Astrocyte (in vitro differentiated cells and primary cell): ENCODE results near the gene SCLY. TPM values are rescaled to one million over a fixed set of nuclear protein-coding genes. Genes with fewer than 3 reads are reported as not detected.

ENCODE experiments used
- DNase-seq: peaks from one replicate; pipeline ENCODE4 v3.0.0-alpha.2; 2010; ENCODE audit warnings: low read depth
- FAIRE-seq: peaks from 2 replicates; lab custom pipeline; 2011; peaks lifted over from hg19 to GRCh38; lab: Jason Lieb, UNC
- H2AFZ ChIP-seq: 2 replicates; pipeline ENCODE4 v1.6.0; 2012; ENCODE audit warnings: low read depth, low read length, inconsistent platforms
- H3K27ac ChIP-seq: 2 replicates; pipeline ENCODE4 v1.5.1; 2011; ENCODE audit warnings: low read depth, low read length, inconsistent platforms
- H3K27me3 ChIP-seq: 2 replicates; pipeline ENCODE4 v1.6.0; 2011; ENCODE audit warnings: low read length, inconsistent platforms; ENCODE audit not compliant: insufficient read depth
- H3K36me3 ChIP-seq: 2 replicates; pipeline ENCODE4 v1.5.1; 2011; ENCODE audit warnings: low read length, inconsistent platforms; ENCODE audit not compliant: insufficient read depth
- H3K4me1 ChIP-seq: 2 replicates; pipeline ENCODE4 v1.5.1; 2011; ENCODE audit warnings: low read length, inconsistent platforms; ENCODE audit not compliant: insufficient read depth
- H3K4me2 ChIP-seq: 2 replicates; pipeline ENCODE4 v1.6.0; 2012; ENCODE audit warnings: low read length, inconsistent platforms
- H3K4me3 ChIP-seq: 2 replicates; pipeline ENCODE4 v1.5.1; 2011; ENCODE audit warnings: low read depth, mild to moderate bottlenecking, low read length, inconsistent platforms; ENCODE audit not compliant: insufficient read depth
- H3K79me2 ChIP-seq: 2 replicates; pipeline ENCODE4 v1.6.0; 2012; ENCODE audit warnings: mild to moderate bottlenecking, low read length, inconsistent platforms; ENCODE audit not compliant: insufficient read depth
- H3K9ac ChIP-seq: 2 replicates; pipeline ENCODE4 v1.6.0; 2012; ENCODE audit warnings: mild to moderate bottlenecking, low read length, inconsistent platforms
- H3K9me3 ChIP-seq: 2 replicates; pipeline ENCODE4 v1.5.1; 2012; ENCODE audit warnings: low read depth, mild to moderate bottlenecking, low read length, inconsistent platforms; ENCODE audit not compliant: insufficient read depth
- H4K20me1 ChIP-seq: 2 replicates; pipeline ENCODE4 v1.6.0; 2012; ENCODE audit warnings: low read length, inconsistent platforms; ENCODE audit not compliant: insufficient read depth
- H3K27ac Mint-ChIP-seq: one replicate; pipeline ENCODE4 v1.8.0; 2021; ENCODE audit warnings: mild to moderate bottlenecking, mixed read lengths; ENCODE audit not compliant: unreplicated experiment
- H3K27me3 Mint-ChIP-seq: one replicate; pipeline ENCODE4 v1.8.0; 2021; ENCODE audit warnings: low read depth, mixed read lengths; ENCODE audit not compliant: unreplicated experiment
- H3K36me3 Mint-ChIP-seq: one replicate; pipeline ENCODE4 v1.8.0; 2021; ENCODE audit warnings: low read depth, mixed read lengths; ENCODE audit not compliant: unreplicated experiment
- H3K4me1 Mint-ChIP-seq: one replicate; pipeline ENCODE4 v1.8.0; 2021; ENCODE audit warnings: low read depth, mixed read lengths; ENCODE audit not compliant: unreplicated experiment
- H3K4me3 Mint-ChIP-seq: one replicate; pipeline ENCODE4 v1.8.0; 2021; ENCODE audit warnings: mild to moderate bottlenecking, moderate library complexity, mixed read lengths; ENCODE audit not compliant: unreplicated experiment
- H3K9me3 Mint-ChIP-seq: one replicate; pipeline ENCODE4 v1.8.0; 2021; ENCODE audit warnings: mild to moderate bottlenecking, mixed read lengths; ENCODE audit not compliant: unreplicated experiment
- CTCF ChIP-seq: IDR thresholded peaks from 2 replicates; pipeline ENCODE4 v1.5.1; 2011; ENCODE audit warnings: low read depth, mild to moderate bottlenecking, inconsistent platforms, low read length, moderate library complexity; ENCODE audit not compliant: insufficient read depth
- EZH2 ChIP-seq: IDR thresholded peaks from 2 replicates; pipeline ENCODE4 v1.6.1; 2012; ENCODE audit warnings: mild to moderate bottlenecking, low read length, inconsistent platforms; ENCODE audit not compliant: insufficient read depth
- total RNA-seq: library from RNA; stranded (reverse); gene quantifications from 2 replicates; pipeline ENCODE4 v1.2.1, GENCODE V29; 2021

Gene SCLY
- total RNA-seq, 1 donor from 2014 or later = 15.4 TPM

GRCh38 chr2:238120463-238121298, 59.9 kb downstream of the SCLY start:
- H3K9ac ChIP-seq = no peak overlapping the region
- peaks cover 4% of the 10 kb centered on the region for H3K9me3 ChIP-seq
- Mint-ChIP-seq H3K27ac (no peak overlapping the region), H3K4me3 (no peak overlapping the region), H3K9me3 (peaks cover 2% of the 10 kb centered on the region), H3K36me3 (peaks cover 2% of the 10 kb centered on the region), H3K4me1 (no peaks in the 10 kb centered on the region), H3K27me3 (peaks cover 24% of the 10 kb centered on the region)
- DNase-seq = no peak
- H3K4me1 ChIP-seq = peaks cover 3% of the 10 kb centered on the region
- no peak for FAIRE-seq
- H3K4me3 ChIP-seq = no peak overlapping the region
- no peak overlapping the region for H3K4me2 ChIP-seq
- peaks cover 5% of the 10 kb centered on the region for H3K27me3 ChIP-seq
- no peak overlapping the region for H2AFZ ChIP-seq
- no peak overlapping the region for H3K27ac ChIP-seq
- no peaks in the 10 kb centered on the region for H3K36me3 ChIP-seq
- no peaks in the 10 kb centered on the region for H3K79me2 ChIP-seq
- TF ChIP-seq CTCF (no peak), EZH2 (no peak)
- no peaks in the 10 kb centered on the region for H4K20me1 ChIP-seq

GRCh38 chr2:238121511-238122286, 60.9 kb downstream of the SCLY start:
- Histone ChIP-seq H3K9ac (no peak overlapping the region), H3K36me3 (no peaks in the 10 kb centered on the region), H3K79me2 (no peaks in the 10 kb centered on the region), H4K20me1 (no peaks in the 10 kb centered on the region), H2AFZ (no peak overlapping the region), H3K4me1 (peaks cover 3% of the 10 kb centered on the region), H3K27ac (no peak overlapping the region), H3K27me3 (peaks cover 5% of the 10 kb centered on the region), H3K4me3 (no peak overlapping the region), H3K9me3 (peaks cover 4% of the 10 kb centered on the region), H3K4me2 (no peak overlapping the region)
- H3K27me3 Mint-ChIP-seq = peaks cover 17% of the 10 kb centered on the region
- no peak for TF ChIP-seq CTCF
- TF ChIP-seq EZH2 = no peak
- no peak for DNase-seq
- H3K4me3 Mint-ChIP-seq = no peak overlapping the region
- no peak overlapping the region for H3K27ac Mint-ChIP-seq
- no peaks in the 10 kb centered on the region for H3K36me3 Mint-ChIP-seq
- no peaks in the 10 kb centered on the region for H3K4me1 Mint-ChIP-seq
- no peak for FAIRE-seq
- peaks cover 2% of the 10 kb centered on the region for H3K9me3 Mint-ChIP-seq
